Astrocyte (in vitro differentiated cells and primary cell): ENCODE data around the gene C19orf12.

Experiments
- EZH2 ChIP-seq: IDR thresholded peaks from 2 replicates; pipeline ENCODE4 v1.6.1; 2012; ENCODE audit warnings: mild to moderate bottlenecking, low read length, inconsistent platforms; ENCODE audit not compliant: insufficient read depth
- TF ChIP-seq, protein P1 (sequence below): IDR thresholded peaks from 2 replicates; pipeline ENCODE4 v1.5.1; 2011; ENCODE audit warnings: low read depth, mild to moderate bottlenecking, inconsistent platforms, low read length, moderate library complexity; ENCODE audit not compliant: insufficient read depth

DNA sequence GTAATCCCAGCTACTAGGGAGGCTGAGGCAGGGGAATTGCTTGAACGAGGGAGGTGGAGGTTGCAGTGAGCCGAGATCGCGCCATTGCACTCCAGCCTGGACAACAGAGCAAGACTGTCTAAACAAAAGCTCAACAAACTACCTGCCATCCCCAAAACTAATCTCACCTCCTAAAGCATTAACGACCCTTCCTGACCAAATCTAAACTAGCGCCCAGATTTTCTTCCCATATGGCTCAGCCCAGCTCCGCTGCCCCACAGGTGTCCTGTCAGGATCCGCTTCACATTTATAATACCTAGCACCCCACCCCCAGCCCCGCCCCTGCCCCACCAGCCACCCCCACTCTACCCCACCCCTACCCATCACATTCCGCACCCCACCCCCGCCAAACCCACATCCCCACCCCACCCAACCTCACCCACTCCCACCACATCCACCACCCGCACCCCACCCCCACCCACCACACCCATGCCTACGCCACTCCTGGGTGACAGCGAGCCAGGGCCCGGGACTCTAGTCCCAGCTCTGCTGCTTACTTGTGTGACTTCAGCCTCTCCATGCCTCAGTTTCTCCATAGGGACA is 599 bp downstream of the C19orf12 start:
- no peak for TF ChIP-seq EZH2
- TF ChIP-seq, protein P1, sequence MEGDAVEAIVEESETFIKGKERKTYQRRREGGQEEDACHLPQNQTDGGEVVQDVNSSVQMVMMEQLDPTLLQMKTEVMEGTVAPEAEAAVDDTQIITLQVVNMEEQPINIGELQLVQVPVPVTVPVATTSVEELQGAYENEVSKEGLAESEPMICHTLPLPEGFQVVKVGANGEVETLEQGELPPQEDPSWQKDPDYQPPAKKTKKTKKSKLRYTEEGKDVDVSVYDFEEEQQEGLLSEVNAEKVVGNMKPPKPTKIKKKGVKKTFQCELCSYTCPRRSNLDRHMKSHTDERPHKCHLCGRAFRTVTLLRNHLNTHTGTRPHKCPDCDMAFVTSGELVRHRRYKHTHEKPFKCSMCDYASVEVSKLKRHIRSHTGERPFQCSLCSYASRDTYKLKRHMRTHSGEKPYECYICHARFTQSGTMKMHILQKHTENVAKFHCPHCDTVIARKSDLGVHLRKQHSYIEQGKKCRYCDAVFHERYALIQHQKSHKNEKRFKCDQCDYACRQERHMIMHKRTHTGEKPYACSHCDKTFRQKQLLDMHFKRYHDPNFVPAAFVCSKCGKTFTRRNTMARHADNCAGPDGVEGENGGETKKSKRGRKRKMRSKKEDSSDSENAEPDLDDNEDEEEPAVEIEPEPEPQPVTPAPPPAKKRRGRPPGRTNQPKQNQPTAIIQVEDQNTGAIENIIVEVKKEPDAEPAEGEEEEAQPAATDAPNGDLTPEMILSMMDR, result no peak
